ENCODE measurements around the gene COMMD1.
"Not testable (repeated sequence)": the region's sequence is repeated elsewhere in the genome, so short reads cannot be mapped to it uniquely, and the experiment has no call there.

Gene COMMD1

DNA sequence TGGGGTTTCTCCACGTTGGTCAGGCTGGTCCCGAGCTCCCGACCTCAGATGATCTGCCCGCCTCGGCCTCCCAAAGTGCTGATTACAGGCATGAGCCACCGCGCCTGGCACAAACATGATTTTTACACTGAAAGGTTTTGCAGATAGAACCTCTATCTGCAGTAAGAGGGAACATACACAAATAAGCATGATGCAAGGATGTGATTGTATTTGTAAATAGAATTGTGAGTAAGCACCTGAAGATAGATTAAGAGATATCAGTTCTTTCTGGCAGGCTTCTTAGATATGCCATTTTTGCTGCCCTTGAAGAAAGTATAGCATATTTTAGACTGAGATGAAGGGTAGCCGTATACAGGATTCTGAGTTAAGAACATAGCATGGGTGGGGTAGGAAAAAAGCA is 3.6 kb downstream of the COMMD1 start:
- no peak for DNase-seq (ENCODE audit: low spot score)
- TF ChIP-seq, protein P1, sequence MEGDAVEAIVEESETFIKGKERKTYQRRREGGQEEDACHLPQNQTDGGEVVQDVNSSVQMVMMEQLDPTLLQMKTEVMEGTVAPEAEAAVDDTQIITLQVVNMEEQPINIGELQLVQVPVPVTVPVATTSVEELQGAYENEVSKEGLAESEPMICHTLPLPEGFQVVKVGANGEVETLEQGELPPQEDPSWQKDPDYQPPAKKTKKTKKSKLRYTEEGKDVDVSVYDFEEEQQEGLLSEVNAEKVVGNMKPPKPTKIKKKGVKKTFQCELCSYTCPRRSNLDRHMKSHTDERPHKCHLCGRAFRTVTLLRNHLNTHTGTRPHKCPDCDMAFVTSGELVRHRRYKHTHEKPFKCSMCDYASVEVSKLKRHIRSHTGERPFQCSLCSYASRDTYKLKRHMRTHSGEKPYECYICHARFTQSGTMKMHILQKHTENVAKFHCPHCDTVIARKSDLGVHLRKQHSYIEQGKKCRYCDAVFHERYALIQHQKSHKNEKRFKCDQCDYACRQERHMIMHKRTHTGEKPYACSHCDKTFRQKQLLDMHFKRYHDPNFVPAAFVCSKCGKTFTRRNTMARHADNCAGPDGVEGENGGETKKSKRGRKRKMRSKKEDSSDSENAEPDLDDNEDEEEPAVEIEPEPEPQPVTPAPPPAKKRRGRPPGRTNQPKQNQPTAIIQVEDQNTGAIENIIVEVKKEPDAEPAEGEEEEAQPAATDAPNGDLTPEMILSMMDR (IDR thresholded peaks at IDR 0.05; ENCODE audit: extremely low read depth, missing control alignments), result no peak

DNA sequence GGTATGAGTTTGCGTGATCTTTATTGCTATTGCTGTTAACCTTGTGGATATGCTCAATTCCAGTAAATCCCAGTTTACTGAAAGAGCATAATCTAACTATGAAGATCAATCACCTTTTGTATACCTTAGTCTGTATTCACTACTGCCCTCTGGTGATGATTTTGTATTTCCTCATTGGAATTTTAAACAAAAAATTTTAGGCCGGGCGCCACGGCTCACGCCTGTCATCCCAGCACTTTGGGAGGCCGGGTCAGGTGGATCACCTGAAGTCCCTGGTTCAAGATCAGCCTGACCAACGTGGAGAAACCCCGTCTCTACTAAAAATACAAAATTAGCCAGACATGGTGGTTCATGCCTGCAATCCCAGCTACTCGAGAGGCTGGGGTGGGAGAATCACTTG is 5.1 kb downstream of the COMMD1 start:
- TF ChIP-seq, protein P1 (IDR thresholded peaks at IDR 0.05; ENCODE audit: extremely low read depth, missing control alignments), result no peak
- no peak for DNase-seq (ENCODE audit: low spot score)

DNA sequence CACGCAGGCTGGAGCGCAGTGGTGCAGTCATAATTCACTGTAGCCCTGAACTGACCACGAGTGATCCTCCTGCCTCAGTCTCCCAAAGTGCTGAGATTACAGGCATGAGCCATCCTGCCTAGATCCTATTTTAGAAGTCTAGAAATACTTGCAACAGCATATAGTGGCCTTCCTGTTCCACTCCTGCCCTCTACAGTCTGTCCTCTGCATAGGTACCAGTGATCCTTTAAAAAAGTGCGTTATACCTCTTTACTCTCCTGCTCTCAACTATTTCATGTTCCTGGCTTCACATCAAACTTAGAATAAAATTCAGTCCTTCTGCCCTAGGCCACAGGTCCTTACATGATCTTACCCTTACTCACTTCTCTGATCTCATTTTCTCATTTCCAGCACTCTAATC is 6.0 kb downstream of the COMMD1 start:
- TF ChIP-seq, protein P1 (IDR thresholded peaks at IDR 0.05; ENCODE audit: extremely low read depth, missing control alignments), result no peak
- DNase-seq (ENCODE audit: low spot score), result no peak

DNA sequence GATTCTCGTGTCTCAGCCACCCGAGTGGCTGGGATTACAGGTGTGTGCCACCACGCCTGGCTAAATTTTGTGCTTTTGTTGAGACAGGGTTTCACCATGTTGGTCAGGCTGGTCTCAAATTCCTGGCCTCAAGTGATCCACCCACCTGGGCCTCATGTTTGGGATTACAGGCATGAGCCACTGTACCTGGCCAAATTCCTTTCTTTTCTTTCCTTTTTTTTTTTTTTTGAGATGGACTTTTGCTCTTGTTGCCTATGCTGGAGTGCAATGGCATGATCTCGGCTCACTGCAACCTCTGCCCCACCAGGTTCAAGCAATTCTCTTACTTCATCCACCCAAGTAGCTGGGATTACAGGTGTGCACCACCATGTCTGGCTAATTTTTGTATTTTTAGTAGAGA is 9.3 kb downstream of the COMMD1 start:
- not testable (repeated sequence) for DNase-seq (ENCODE audit: low spot score)

DNA sequence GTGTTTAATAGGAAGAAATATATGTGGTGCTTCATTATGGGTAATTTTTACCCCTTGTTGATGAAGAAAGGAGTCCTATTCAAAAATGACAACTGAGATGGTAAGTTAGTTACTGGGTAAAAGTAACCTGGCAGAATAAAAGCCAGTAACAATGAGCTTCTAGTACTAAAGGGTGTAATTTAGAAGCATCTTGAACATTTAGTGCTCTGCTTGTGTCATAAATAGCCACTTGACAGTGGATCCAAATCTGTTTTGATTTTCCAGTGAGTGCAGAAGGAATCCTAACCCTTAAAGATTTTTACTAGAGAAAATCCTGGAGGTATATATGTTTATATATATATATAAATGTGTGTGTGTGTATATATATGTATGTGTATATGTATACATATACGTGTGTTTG is 15.1 kb downstream of the COMMD1 start:
- DNase-seq (ENCODE audit: low spot score), result no peak

DNA sequence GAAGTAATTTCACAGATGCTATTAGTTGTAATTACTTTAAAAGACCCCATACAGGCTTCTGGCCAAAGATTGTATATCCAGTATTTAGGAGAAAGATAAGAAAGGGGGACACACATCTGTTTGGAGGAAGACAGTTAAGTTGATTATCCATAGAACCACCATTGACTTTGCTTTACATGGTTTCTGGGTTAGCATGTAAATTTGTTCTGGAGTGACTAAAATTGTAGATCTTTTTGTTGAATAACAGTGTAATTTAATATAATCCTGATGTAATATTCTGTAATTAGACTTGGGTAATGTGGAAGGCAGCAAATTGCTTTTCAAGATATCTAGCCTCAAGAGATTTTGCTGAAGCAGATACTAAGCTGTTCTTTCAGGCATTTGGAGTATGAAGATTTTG is 17.2 kb downstream of the COMMD1 start:
- TF ChIP-seq, protein P1 (IDR thresholded peaks at IDR 0.05; ENCODE audit: extremely low read depth, missing control alignments), result no peak
- DNase-seq (ENCODE audit: low spot score), result no peak

More for the DNA sequence above, 15.1 kb downstream of the COMMD1 start:
- TF ChIP-seq, protein P1 (IDR thresholded peaks at IDR 0.05; ENCODE audit: extremely low read depth, missing control alignments), result no peak

DNA sequence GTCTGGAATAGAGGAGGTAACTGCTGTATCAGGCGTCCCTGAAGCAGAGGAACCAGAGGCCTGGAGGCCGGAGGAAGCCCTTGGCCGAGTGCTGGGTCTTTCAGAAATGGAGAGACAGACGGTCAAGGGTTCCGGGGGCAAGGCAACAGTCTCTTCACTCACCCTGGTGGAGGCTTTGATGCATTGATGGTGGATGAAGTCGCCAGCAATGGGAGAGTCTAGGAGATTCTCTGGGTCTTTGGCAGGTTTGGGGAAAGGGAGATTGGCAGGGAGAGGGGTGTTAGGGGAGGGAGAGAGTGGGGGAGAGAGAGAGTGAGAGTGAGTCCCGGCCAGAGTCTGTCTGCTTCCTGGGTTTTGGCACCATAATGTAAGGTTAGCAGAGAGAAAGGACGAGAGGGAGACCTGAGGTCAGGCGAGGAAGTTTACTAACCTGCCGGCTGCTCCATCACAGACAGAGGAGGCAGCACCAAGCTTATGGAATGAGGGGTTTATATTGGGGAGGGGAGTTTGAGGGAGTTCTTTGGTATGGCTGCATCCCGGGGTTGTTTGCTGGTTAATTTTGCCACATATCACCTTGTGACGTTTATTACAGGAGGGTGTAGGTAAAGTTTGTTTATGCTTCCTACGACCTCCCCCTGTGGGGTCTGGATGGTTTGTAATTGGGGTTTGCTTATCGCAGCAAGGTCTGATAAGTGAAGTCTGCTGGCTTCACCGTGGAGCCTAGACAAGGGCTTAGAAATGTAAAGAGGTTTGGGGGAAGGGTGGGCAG is 19.6 kb downstream of the COMMD1 start:
- no peak for DNase-seq (ENCODE audit: low spot score)
- TF ChIP-seq, protein P1 (IDR thresholded peaks at IDR 0.05; ENCODE audit: extremely low read depth, missing control alignments), result no peak

Data from GM20000 (cell line).